ENCODE measurements around the gene CNBD2.

Gene CNBD2

DNA sequence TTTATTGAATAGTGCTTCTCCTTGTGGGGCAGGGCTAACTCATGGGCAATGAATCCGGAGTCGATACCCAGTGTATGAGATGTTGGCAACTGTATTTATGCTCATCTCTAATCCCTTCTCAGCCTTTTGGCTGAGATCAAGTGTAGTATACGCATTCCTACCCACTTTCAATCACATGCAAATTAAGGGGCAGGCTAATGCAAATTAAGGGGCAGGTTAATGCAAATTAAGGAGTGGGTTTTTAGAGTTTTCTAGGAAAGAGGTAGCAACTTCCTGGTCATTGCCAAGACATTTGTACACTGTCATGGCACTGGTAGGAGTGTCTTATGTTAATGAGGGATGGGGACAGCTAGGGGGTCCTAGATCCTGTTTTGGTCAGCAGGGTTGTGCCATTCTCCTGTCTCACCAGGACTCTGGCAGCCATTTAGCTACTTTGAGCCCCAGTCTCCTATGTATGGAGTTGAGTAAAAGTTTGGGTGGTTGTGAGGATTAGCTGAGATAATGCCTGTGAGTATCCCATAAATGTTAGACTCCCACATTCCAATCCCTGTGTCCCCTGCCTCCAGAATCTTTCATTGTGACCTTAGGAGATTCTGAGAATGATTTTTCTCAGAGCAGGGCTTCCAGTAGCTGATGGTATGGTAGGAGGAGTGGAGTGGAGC is at the start of gene CNBD2:
TSS of gene CNBD2 (plus strand) at position 612 of the 662 bp plus-strand sequence. CDS start 173 bp downstream, outside the sequence.
- TF ChIP-seq CTCF (IDR thresholded peaks at IDR 0.05): no peak

DNA sequence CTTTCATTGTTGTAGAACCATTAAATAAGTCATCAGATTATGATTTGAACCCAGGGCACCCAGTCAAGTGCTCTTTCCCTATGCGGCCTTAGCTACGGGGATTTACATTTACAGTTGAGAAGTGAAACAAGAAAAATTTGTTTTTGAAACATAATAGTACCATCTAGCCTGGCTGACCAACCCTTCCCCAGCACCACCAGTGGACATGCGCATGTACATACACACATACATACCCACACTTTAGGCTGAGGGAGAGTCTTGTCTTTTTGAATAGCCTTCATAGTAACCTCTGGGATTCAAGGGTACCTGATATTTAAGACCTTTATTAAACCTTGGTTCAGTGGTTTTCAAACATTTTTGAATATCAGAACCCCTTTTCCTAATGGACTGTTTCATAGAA is 47.9 kb upstream of the CNBD2 start:
- no peak for TF ChIP-seq CTCF (IDR thresholded peaks at IDR 0.05)

DNA sequence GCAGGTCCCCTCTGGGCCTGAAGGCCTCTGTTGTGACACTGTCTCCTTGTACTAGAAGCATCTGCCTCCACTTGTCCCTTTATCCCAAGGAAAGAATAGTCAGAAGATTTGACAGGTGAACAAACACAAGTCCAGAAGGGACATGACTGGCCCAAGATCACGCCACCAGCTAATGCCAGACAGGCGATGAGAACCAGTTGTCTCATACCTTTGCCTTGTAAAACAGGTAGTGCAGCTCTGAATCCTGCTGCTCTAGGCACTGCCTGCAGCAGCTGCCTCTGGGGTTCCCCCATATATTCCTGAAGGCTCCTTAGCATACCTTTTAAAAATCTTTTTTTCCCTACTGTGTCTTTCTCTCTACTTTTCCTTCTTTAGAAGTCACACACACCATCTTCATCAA is 39.1 kb upstream of the CNBD2 start:
- no peak for TF ChIP-seq CTCF (IDR thresholded peaks at IDR 0.05)

DNA sequence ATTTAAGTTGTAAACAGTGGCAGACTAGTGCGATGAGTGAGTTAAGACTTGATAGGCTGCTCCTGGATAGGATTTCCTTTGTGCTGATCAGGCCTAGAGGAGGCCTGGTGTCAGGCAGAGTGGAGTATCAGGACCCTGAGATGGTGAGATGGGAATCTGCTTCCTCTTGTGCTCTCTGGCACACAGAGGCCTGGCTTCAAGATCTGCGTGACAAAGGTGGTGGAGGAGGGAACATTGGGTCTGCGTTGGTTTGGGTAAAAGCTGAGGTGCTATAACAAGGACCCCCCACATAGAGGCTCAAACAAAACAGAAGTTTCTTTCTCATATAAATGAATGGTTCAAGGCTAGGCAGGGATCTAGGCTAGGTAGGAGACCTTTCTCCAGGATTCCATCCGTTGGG is 34.3 kb upstream of the CNBD2 start:
- no peak for TF ChIP-seq CTCF (IDR thresholded peaks at IDR 0.05)

- TF ChIP-seq CTCF (IDR thresholded peaks at IDR 0.05): no peak
These were observed 29.1 kb upstream of the CNBD2 start for GRCh38 chr20:35939264-35939663.

DNA sequence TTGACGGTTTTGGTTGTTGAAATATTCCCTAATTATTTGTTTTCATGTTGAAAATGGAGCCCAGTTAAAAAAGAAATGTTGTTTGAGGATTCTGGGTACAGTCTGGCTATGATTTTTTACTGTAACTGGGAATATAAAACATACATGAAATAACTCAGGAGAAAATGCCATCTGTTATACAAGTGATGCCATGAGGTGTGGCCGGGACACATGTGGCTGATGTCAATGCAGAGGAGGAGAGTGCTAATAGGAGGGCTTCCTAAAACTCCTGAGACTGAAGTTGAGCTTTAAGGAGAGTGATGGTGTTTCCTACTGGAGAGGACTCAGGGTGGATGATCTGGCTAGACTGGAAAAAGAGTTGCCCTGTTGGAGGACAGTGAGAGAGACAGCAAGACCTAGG is 26.8 kb upstream of the CNBD2 start:
- no peak for TF ChIP-seq CTCF (IDR thresholded peaks at IDR 0.05)

DNA sequence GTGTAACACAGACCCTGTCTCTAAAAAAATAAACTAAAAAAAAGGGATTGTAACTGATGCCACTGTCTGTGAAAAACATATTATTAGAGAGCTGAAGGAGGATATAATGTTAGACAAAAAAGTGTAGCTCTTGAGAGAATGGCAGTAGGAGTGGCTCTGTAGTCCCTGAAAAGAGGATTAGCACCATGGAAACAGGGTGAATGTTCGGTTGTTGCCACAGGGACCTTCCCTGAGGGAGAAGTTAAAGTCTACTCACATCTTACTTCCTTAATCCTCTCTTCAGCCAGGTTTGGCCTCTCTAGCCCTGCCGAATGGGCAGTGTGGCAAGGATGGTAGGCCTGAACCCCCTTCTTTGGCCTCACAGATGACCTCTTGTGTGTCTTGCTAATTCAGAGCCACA is 26.1 kb upstream of the CNBD2 start:
- TF ChIP-seq CTCF (IDR thresholded peaks at IDR 0.05): no peak

GRCh38 chr20:35947489-35947888 is 20.9 kb upstream of the CNBD2 start:
- peak; percentile 54 for TF ChIP-seq CTCF (IDR thresholded peaks at IDR 0.05)
